NCI-H2196 treated with DMSO at 0.1 percent for 48 hours (cell line): ENCODE data around the gene PEX10.
"Not testable (repeated sequence)": the region's sequence is repeated elsewhere in the genome, so short reads cannot be mapped to it uniquely, and the experiment has no call there.

Experiments used
- DNase-seq: peaks from one replicate; lab custom pipeline; 2025; ENCODE audit not compliant: unreplicated experiment; lab: John Stamatoyannopoulos, UW

Gene PEX10

DNA sequence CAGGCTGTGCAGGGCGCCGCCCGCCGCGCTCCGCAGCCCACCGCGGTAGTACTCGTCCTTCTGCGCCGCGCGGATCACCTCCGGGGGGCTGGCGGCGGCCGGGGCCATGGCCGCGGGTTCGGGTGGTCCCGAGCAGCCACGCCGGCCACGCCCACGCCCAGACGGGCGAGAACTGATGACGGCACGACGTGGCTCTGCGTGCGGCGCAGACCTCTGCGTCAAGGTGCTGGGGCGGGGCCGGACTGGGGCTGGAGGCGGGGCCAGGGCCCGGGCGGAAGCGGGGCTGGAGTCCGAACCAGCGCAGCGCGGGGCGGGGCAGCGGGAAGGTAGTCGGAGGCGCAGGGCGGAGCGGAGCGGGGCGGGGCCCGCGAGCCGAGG is at the start of gene PEX10:
Gene PEX10, minus strand, starts transcription at position 170 of the 378 bp plus-strand sequence. Its CDS starts 62 bp downstream, at position 108.
- peak; percentile 91 for DNase-seq

DNA sequence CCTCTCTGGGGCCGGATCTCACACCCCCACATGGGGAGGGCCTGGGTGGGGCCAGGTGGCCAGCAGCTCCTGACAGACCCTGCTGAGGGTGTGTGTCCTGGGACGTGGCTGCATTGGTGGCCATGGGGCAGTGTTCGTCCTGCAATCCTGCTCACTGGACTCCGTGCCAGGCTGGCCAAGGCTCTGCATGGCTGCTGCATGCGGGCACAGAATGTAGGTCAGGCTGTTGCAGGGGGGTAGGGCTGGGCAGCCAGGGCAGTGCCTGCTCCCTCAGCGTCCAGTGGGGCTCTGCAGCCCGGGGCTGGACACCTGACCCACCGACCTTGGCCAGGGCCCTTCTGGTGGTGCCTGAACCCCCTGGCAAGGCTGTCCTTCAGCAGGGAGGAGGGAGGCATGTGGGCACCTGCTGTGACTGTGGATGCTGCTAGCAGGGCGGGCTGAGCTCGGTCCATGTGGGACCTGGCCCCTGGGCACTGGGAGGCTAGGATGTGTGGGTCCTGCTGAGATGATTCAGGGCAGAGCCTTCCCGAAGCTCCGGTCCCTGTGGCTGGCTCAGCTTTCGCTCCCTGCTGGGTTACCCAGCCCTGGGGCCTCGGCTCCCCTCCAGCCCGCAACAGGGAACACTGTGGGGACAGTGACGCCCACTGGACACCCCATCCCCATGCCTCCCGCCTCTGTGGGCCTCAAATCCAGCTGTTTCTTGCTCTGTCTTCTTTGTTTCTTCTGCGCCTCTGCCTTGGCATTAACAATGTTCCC is 48.8 kb upstream of the PEX10 start:
- no peak for DNase-seq

DNA sequence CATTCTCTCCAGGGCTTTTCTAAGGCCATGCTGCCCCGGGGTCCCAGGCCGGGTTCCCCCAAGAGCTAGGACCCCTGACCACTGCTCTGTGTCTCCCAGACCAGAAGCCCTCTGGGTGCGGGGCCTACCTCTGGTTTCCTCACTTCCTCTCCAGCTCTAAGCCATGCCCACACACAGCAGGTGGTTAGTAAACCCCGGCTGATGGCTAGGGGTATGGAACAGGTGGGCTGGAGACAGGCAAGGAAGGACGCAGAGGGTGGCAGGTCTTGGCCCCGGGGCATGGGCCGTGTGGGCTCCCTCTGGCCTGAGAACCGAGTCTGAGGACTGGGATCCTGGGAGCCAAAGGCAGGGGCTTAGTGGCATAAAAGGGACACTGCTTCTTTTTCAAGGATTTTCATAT is 47.8 kb upstream of the PEX10 start:
- DNase-seq: no peak

DNA sequence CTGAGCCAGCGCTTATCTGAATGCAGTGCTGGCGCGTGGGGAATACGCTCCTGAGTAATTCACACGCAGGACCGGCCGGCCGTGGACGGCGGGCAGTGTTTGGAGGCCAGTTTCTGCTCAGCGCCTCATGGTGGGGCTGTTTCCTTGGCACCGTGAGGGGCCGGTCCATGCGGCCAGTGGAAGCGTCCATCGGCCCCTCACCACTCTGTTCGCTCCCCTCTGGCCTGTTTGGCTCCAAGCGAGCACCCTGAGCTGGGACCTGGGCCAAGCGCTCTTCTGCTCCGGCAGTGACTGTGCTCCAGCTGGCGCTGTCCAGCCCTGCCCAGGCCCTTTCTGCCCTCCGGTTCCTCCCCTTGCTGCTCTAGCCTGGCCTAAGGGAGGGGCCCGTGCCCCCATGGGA is 47.4 kb upstream of the PEX10 start:
- DNase-seq: peak; percentile 32

DNA sequence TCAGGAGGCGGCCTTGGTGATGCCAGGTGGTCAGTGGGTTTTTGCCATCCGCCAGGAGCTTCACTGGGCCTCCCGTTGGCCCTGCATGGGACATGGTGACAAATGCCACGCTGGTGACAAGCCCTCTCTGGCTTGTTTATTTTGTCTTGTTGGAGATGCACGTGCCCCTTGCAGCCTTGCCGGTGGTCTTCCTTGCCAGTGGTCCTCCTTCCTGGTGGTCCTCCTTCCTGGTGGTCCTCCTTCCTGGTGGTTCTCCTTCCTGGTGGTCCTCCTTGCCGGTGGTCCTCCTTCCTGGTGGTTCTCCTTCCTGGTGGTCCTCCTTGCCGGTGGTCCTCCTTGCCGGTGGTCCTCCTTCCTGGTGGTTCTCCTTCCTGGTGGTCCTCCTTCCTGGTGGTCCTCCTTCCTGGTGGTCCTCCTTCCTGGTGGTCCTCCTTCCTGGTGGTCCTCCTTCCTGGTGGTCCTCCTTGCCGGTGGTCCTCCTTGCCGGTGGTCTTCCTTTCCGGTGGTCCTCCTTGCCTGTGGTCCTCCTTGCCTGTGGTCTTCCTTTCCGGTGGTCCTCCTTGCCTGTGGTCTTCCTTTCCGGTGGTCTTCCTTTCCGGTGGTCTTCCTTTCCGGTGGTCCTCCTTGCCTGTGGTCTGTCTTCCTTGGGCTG is 46.9 kb upstream of the PEX10 start:
- not testable (repeated sequence) for DNase-seq

DNA sequence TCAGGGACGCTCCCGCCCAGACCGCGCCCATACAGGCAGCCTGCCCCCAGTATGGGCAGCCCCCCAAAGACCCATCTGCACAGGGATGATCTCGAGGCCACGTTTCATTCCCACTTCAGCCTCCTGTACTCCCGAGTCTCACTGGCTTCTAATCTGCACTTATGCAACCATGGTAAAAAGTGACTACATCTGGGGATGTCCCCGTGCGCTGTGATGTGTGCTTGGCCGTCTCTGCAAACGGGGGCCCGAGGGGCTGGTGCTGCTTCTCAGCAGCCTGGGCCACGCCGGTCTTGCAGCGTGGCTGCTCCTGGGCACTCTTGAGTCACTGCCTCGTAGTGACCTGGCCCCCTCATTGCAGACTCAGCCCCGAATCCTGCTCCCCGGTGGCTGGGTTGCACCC is 46.3 kb upstream of the PEX10 start:
- no peak for DNase-seq

DNA sequence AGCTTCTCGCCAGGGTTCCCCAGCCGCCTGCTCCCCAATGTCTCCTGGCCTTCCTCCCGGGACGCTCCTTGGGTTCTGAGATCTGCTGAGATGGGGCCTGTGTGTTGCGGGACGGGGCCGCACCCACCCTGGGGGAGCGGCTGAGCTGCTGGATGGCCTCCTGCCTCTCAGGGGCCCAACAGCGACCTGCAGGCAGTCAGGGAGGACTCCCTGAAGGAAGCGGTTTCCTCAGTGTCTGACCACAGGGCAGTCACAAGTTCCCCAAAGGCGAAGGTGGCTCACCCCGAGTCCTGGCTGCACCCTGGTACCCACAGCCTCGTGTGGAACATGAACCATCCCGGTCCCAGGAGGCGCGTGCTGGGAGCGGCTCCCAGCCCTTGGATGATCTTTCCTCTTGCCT is 45.1 kb upstream of the PEX10 start:
- no peak for DNase-seq

DNA sequence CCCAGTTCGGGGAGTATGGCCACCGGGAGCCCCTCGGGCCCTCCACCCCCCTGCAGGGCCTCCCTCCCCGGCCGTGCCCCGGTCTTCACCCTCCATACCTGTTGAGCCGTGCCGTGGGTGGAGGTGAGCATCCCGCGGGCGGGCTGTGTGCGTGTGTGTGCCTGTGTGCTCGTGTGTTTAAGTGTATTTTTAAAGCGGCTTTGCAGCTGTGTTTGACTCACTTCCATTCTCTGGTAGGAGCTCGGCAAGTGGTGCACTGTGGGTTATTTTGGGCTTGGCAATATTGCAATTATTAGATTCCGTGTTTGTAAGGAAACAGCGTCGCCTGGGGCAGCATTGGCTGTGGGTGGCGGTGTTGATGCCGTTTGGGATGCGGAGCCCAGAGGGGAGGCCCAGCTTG is 43.4 kb upstream of the PEX10 start:
- no peak for DNase-seq

DNA sequence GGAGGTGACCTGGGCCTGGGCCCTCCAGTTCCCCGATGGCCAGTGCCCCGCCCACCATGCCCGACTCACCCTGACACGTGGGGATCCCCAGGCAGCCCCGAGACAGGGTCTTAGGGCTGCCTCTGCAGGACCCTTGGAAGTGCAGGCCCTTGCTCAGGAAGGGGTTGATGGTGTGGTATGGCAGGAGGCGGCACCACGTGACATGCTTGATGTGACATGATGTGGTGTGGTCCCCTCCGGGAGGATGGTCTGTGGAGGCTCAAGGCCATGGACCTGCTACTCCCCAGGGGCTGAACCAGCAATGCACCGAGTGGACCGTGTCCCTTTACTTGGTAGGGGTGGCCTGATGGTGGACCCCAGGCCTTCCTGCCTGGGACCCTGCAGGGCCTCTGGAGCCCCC is 41.9 kb upstream of the PEX10 start:
- no peak for DNase-seq

DNA sequence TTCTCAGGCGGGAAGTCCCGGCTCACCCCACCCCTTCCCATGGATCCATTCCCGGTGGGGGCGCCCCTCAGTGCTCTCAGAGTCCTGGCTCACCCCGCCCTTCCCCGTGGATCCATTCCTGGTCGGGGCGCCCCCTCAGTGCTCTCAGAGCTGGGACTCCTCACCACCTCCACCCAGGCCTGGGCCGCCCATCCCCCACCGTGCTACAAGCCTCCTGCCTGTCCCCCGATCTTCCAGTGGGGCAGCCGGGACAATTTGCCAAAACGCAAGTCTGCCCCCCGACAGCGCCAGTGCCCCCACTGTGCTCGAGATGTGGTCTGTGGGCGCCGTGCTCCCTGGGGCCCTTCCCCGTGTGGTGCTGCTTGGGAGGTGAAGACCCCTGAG is 40.6 kb upstream of the PEX10 start:
- DNase-seq: no peak

DNA sequence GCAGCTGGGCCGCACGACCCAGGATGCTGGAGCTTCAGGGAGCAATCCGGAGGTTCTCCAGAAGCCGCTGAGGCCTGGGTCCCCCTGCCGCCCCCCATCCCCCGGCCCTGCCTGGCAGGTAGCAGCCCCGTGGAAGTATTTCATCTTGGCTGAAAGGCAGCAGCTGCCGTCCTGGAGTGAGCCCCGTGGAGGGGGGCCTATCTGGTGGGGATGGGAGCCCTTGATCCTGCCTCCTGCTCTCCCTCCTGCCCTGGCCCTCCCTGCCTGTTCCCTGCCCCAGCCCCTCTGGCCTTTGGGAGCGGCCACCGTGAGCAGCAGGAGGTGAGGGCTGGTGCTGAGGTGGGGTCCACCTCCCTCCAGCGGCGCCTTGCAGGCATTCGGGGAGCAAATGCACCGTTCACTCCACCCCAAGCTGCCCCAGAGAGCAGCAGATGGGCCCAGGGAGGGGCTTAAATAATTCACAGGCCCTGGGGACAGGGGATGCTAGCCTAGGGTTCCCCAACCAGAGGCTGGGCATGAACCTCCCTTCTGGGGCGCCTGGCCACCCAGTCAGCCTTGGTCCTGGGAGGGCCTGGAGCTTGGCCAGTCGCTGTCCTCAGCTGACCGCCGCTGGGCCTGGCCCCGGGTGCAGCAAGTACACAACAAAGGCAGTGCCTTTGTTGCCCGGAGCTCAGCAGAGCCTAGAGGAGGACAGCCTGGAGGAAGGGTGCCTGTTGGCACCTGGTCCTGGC is 40.0 kb upstream of the PEX10 start:
- no peak for DNase-seq

DNA sequence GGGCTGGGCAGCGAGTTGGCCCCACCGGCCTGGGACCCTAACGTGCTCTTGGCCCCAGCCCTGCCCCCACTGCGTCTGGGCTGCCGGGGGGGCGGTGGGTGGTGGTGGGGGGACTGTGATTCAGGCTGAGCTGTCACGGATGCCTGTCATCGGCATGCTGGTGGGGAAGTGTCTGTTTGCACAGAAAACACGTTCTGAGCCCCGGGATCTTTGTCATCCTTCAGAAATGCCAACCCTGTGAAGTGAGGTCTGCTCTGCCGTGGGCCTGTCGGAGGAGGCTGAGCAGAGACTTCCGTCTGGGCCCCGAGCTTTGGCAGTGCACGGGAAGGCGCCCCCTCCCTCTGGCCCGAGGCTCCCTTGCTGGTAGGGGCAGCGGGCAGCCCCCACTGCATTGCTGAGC is 39.4 kb upstream of the PEX10 start:
- no peak for DNase-seq

DNA sequence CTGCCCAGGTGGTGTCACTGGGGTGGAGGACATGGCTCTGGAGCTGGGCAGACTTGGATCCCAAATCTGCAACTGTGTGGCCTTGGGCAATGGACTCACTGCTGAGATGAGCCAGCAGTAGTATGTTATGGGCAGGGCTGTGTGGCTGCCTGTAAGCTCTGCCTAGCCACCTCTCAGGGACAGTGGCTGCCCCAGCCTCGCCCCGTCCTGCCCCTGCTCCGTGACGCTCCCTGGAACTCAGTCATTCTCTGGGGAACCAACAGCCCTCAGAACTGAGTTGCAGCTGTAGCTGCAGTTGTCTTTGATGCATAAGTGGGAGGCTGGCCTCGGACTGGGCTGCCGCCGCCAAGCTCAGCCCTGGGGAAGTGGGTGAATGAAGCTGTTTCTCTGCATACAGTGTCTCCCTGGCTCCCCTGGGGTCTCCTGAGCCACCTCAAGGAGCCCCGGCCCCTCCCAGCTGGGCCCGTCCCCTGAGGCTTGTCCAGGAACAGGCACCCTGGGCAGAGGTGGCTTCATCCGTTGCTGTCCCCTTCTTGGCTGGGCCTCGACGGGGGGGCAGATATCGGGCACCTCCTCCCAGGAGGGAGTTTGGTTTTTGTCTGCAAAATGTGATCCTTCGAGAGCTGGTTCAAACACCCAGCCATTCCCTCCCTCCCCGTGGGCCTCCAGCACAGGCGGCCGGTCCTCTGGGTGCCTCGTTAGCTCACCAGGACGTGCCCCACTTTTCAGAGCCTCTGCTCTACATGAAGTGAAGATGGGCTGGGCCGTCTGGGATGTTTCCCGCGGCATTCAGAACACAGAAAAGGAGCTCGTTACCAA is 37.5 kb upstream of the PEX10 start:
- no peak for DNase-seq

DNA sequence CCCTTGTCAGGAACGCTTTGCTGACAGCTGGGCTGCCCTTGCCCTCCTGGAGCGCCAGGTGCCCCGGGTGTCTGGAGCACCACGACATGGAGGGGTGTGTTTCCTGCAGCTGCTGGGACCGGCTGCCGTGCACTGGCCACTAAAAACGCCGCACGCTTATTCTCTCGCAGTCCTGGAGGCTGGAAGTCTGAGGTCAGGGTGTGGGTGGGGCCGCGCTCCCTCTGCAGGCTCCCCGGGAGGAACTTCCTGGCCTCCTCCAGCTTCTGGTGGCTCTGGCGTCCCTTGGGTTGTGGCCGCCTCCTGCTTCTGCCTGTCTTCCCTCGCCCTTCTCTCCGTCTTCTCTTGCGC is 35.7 kb upstream of the PEX10 start:
- DNase-seq: no peak

DNA sequence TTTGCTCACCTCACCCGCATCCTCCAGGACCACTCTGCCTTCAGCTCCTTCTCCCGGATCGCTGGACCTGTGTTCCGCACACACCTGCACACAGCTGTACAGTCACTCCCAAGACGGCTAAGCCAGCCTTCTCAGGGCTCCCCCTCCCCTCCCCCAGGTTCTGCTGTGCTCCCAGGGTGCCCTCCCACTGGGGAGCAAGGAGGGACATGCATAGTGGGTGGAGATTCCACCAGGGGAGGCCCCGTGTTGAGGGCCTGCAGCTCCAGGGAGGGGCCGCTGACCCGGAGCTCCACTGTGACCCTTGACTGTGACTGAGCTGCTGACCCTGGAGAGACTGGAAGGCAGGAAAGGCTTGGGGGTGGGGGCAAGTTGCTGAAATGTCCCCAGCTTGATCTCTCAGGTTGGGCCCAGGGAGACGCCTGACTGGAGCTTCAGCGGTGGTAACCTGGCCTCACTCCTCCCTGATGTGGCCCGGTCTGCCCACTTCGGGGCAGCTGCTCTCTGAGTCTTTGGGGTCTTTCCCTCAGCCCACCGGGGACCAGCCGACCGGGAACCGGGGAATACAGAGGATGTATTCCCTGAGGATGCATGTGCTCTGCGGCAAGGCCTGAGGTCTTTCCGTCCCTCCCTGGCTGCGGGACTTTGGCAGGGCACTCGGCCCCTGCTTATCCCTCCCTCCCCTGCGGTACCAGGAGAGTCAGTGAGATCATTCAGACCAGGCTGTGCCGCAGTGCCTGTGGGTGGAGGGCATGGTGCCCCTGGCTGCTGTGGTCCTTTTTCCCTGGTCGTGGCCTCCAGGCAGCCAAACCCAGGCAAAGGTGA is 35.1 kb upstream of the PEX10 start:
- no peak for DNase-seq

DNA sequence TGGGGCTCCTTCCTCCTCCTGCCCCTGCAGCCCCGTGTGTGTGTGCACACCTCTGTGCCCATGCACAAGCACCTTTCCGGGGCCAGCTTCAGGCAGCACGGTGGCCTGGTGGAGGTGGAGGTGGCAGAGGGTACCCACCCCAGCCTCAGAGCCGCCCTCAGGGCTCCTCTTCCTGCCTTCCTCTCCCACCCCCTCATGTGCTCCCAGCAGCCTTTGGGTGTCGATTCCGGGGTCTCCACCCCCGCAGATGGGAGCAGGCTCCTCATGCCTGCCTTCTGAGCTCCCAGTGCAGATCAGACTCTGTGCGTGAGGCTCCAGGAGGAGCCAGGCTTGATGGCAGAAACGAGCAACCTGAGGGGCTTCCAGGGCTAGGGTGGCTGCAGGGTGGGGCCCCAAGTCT is 34.5 kb upstream of the PEX10 start:
- no peak for DNase-seq

DNA sequence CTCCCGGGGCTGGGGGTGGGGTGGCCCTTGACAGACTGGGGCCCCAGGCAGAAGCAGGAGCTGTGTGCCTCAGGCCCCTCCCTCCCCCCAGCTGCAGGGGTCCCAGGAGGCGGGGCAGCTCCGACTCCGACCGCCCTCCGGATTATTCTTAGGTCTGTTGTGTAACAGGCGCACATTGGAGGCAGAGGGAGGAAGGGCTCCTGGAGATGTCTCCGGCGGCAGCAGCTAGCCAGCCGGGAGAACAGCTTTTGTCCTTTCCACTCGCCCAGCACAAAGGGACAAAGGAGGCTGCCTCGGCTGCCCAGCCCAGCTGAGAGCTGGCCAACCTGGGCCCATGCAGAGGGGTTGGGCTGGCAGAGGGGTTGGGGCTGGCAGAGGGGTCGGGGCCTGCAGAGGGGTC is 34.0 kb upstream of the PEX10 start:
- DNase-seq: no peak

DNA sequence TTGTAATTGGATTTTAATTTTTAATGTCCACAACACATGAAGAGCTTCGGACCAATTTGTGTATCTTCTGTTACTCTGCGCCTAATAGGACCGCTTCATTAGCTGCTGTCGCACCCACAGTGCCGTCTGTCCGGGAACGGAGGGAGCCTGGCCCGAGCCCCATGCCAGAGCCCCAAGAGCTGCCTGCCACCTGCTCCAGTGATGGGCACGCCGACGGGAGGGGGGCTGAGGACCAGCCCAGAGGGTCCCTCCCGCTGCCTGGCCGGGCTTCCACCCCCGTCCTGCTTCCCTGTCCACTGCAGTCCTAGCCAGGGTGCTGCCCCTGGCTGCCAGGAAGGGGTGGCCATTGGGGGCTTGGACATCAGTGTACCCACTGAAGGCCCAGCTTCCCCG is 33.5 kb upstream of the PEX10 start:
- DNase-seq: no peak

DNA sequence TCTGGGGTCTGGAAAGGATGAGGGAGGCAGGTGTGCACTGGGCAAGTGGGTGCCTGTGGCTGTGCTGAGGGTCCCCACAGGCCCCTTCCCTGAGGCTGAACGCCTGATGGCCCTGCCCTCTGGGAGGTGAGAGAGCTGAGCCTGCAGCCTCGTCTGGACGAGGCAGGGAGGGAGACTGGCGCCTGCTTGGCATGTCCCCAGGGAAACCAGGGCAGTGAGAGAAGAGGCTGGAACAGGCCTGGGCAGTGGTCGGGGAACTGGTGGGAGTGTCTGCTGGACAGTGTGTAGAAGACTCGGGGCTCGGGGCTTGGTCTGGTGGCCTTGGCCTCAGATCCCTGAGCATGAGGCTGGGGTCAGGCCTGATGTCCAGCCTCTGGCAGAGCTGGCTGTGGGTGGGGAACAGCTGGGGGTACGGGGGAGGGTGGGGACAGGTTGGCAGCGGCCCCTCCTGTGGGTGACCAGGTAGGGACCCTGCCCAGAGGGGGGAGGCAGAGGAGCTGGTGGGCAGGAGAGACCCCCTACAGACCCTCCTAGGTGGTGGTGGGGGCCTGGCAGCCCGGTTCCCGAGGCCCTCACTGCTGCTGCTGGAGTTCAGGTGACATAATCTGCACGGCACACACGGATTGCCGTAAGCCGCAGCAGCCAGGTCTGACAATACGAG is 32.9 kb upstream of the PEX10 start:
- DNase-seq: no peak

DNA sequence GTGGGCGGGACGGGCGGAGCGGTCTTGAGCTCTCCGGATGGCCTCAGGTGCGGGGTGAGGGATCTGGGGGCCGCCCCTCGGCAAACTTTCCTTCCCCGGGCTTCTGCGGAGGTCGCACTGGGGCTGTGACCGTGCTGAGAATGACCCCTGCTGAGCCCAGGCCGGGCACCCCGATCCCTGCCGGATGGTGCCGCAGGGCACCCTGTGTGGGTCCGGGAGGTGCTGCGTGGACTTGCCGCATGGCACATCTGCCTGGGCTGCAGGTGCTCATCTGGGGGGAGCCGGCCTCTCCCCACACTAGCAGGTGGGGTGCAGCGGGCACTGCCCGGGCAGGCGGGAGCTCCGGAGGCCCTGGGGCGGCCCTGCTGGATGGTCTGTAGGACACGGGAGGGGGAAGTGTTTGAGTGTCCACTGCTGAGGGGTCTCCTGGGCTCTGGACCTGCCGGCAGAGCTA is 31.8 kb upstream of the PEX10 start:
- no peak for DNase-seq
